HG02981 (cell line): ENCODE data around the gene SAP25.
"Not testable (repeated sequence)": the region's sequence is repeated elsewhere in the genome, so short reads cannot be mapped to it uniquely, and the experiment has no call there.

Source experiments
- ATAC-seq: cut with Tn5 transposase; IDR thresholded peaks from one replicate; pipeline ENCODE4 v1.9.1; 2021; ENCODE audit warnings: mild to moderate bottlenecking, moderate library complexity; ENCODE audit not compliant: unreplicated experiment

Gene SAP25

DNA sequence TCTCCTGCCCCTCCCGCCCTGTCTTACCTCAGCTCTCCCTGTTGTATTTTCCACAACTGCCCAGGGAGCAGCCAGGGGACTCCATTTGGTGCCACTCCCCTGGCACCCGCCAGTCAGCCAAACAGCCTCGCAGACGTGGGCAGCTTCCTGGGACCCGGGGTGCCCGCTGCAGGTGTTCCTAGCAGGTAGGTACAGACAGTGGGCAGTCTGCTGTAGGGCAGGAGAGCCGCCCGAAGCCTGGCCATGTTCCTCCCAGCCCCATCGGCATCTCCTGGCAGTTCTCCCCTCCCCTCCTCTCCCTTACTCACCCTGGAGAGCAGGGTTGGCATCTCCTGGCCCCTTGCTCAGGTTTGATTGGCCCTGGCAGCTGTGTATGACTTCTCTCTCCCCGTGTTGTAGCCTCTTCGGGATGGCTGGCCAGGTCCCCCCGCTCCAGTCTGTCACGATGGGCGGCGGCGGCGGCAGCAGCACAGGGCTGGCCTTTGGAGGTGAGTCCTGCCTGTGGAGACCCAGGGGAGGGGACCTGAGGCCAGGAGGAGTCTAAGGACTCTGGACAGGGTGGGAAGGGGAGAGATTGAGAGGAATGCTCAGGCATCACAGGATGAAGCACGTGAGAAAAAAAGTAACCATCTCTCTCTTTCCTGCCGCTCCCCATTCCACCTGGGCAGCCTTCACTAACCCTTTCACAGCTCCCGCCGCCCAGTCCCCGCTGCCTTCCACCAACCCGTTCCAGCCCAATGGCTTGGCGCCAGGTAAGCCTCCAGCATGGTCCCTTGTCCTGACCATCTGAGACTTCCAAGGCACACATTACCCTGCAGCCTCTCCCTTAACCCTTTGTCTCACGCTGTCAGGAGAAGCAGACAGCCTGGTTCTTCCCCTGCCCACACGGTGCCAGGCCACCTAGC is 11.3 kb downstream of the SAP25 start:
- no peak for ATAC-seq

DNA sequence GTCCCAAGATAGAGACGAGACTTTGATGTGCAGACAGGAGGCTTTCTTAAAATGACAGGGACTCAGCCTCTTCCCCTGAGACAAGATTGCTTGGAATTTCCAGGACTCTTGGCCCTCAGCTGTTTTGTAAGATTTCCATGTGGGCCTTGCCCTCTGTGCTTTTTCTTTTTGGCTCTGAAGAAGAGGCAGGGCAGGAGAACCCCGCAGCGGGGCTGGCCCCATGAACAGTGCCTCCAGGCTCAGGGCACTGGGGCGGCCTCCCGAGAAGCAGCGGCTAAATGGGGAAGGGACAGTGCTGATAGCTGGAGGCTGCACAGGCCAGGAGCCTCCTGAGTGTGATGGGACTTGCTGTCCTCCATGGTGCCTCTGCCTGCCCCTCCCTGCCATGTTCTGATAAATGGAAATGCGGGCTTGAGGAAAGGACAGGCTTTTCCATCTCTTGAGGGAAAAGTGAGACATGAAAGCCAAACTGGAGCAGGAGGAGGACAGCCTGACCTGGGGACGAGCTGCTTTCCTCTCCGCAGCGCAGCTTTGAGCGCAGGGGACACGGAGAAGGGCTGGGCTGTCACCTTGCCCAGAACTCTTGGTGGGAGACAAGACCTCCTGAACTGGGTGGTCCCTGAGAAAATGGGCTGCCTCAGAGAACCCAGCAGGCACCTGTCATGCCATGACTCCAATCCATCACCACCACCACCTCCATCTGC is 12.1 kb downstream of the SAP25 start:
- ATAC-seq: no peak

DNA sequence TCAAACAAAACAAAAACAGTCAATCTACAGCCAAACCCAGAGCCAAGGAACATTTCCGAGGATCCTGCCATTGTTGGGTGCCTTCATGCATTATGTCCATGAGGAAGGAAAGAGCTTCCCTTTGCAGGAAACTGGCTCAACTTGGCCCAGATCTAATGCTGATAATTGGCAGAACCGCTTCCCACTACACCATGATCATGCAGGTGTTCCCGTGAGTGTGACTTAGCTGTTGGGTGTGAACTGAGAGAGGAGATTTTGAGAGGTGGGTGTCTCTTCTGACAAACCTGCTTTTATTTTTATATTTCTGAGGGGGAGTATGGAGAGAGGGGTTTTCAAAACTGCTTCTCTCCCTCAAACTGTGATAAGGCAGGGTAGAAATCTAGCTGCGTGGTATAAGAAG is 14.6 kb downstream of the SAP25 start:
- ATAC-seq: no peak

DNA sequence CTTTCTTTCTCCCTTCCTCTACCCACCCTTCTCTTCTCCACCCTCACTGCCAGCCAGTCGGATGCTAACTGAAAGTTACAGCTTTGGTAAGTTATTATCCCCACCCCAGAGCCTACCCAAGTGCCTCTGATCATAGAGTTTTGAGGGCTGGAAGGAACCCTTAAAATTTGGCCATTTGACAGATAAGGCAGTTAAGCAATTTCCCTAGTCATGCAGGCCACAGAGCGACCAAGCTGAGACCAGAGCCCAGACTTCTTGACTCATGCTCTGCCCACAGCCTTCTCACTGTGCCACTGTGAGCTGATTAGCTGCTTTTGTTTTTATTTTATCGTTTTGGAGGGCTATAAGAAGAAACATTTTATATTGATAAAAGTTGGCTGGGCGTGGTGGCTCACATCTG is 17.2 kb downstream of the SAP25 start:
- no peak for ATAC-seq

- no peak for ATAC-seq
Measured at GRCh38 chr7:100555701-100556100, 18.0 kb downstream of the SAP25 start.

GRCh38 chr7:100553032-100553431 is 20.7 kb downstream of the SAP25 start:
- no peak for ATAC-seq

DNA sequence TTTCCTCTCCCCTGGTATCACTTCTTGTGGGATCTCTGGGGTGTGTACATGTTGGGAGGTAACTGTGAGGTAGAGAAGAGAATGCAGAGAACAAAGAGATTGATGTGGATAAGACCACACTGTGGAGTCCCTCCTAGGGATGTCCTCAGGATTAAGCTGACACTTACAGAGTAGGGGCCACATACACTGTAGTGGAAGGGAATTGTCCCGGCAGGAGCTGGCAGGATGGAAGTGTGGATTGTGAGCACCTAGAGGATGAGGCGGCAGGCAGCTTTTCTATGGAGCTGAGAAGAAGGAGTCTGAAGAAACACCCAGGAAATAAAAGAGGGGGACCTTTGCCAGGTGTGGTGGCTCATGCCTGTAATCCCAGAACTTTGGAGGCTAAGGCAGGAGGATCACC is 21.2 kb downstream of the SAP25 start:
- ATAC-seq: no peak

GRCh38 chr7:100548446-100548845 is 25.3 kb downstream of the SAP25 start:
- ATAC-seq: not testable (repeated sequence)

GRCh38 chr7:100547872-100548271 is 25.8 kb downstream of the SAP25 start:
- ATAC-seq: no peak

DNA sequence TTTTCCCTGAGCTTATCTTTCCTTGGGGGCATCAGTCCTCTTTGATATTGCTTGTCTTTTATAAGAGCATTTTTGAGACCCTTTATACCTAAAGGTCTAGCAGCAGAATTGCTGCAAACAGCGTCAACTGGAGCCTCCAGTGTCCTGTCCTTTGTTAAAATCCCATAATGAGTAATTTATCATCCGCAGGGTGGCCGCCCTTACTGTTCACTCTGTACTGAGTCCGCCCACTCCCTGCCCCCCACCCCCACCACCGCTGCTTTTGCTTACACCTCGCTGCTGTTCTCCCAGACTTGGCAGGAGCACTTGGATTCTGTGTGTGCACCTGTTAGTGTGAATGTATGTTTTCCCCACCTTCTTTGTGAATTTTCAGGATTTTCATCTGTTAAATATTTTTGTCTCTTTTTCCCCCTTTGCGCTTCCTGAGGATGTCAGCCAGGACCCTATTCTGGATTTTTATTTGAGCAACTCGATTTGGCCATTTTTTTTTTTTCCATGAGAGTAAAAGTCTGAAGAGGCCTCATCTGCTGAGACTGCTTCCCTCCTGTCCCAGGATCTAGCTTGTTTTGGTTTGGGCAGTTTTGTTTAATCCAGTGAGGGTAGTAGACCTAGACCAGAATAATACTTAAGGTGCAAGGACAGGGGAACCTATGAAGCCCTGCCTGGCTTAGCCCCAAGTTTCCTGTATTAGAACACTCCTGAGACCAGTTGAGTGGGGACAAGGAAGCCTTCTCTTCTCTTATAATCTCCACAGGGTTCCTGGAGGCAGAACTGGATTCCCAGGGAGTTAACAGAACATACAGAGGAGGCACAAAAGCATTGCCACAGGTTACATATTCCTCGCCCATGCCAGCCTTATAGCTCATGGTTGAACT is 26.5 kb downstream of the SAP25 start:
- ATAC-seq: no peak

GRCh38 chr7:100546129-100546925 is 27.4 kb downstream of the SAP25 start:
- ATAC-seq: no peak

DNA sequence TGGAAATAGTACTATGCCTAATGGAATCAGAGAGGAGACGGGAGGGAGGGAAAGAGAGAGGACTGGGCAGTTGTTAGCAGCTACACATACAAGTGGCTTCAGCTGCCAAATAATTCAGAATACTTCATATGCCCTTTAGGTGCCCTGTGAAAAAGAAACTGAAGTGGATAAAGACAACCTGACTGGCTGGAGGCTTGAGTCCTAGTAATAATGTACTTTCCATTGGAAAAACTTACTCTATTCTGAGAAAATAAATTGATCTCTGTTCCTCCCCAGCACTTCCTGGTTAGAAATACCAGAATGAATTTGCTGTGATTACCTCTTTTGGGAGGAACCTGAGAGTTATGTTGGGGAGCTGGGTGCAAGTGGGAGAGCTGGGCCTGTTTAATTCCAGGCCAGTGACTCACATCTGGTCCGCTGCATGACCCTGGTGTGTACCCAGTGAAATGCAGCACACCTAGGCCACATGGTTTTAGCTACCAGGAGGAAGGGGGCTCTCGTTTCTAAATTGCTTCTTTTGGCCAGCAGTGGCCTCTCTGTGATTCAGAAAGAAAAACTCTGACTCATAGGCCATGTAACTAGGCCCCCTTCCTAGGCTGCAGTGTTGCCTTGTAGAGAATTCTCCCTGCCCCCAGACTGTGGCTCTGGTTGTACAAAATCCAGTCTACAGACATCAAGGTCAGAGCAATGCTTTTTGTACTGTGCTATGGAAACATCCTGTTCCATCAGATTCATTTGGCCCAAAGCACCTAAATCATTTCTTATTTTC is 28.2 kb downstream of the SAP25 start:
- peak; percentile 51 for ATAC-seq

- ATAC-seq: no peak
Measured at GRCh38 chr7:100544967-100545359, 28.7 kb downstream of the SAP25 start.

GRCh38 chr7:100544386-100544785 is 29.3 kb downstream of the SAP25 start:
- ATAC-seq: no peak

GRCh38 chr7:100543586-100543985 is 30.1 kb downstream of the SAP25 start:
- ATAC-seq: no peak

- ATAC-seq: not testable (repeated sequence)
Measured at GRCh38 chr7:100541309-100541708, 32.4 kb downstream of the SAP25 start.

DNA sequence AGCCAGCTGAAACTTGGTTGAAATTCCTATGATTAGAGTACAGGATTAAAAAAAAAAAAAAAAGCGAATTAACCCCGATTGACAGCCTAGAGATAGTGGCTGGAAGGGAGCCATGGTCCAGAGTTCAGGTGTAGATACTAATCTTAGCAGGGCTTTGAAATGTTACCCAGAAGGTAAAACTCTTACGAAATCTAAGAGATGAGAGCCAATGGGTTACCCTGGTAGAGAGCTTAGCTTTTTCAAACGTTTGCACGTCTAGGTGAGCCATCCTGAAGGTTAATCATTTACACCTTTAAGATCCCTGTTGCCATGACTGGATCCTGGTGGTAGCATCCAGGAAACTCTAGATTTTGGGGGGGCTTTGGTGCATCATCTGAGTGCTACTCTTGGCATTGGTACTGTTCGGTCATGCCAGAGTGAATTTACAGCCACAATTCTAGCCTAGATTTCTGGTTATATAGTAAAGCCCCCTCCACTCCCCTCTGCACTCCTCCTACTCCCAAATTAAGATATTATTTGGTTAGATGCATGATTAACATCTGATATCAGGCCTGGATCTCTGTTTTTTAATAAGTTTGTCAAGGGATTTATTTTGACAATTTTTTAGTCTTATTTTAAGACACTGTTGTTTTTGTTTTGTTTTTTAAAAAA is 33.5 kb downstream of the SAP25 start:
- no peak for ATAC-seq

GRCh38 chr7:100539436-100540006 is 34.2 kb downstream of the SAP25 start:
- no peak for ATAC-seq
